Subcutaneous abdominal adipose tissue (tissue), 5 donors: ENCODE results near the gene CAMKK1.
A peak's percentile ranks its signal among the peaks of the same experiment; 100 is the strongest.

Experiments
- H3K27ac ChIP-seq: one replicate; pipeline ENCODE4 v1.7.0; 2013; ENCODE audit warnings: low read depth, mild to moderate bottlenecking, inconsistent platforms, low read length, moderate library complexity
- H3K27me3 ChIP-seq, 5 donors: one replicate each; pipeline ENCODE4 v1.7.0; 2013; ENCODE audit warnings: low read length in 5 of 5, inconsistent platforms in 1 of 5; ENCODE audit not compliant: control insufficient read depth in 5 of 5, insufficient read depth in 4 of 5
- H3K36me3 ChIP-seq, 5 donors: one replicate each; pipeline ENCODE4 v1.7.0; 2013; ENCODE audit warnings: low read length in 5 of 5; ENCODE audit not compliant: control insufficient read depth in 5 of 5, insufficient read depth in 5 of 5
- H3K4me1 ChIP-seq, 5 donors: one replicate each; pipeline ENCODE4 v1.7.0; 2013; ENCODE audit warnings: low read length in 5 of 5, mild to moderate bottlenecking in 3 of 5, moderate library complexity in 1 of 5; ENCODE audit not compliant: control insufficient read depth in 5 of 5, insufficient read depth in 5 of 5
- H3K4me3 ChIP-seq, 5 donors: one replicate each; pipeline ENCODE4 v1.7.0; 2013; ENCODE audit warnings: low read length in 5 of 5, low read depth in 1 of 5
- H3K9ac ChIP-seq, 5 donors: one replicate each; pipeline ENCODE4 v1.7.0; 2013; ENCODE audit warnings: low read length in 5 of 5, mild to moderate bottlenecking in 4 of 5, moderate library complexity in 3 of 5
- H3K9me3 ChIP-seq, 5 donors: one replicate each; pipeline ENCODE4 v1.7.0; 2013; ENCODE audit warnings: low read length in 5 of 5; ENCODE audit not compliant: control insufficient read depth in 5 of 5
- donor health status: healthy.
- donor health status: healthy.
- donor health status: healthy.
- donor health status: healthy.
- donor health status: healthy.

CAMKK1 gene

GRCh38 chr17:3882276-3882675, 10.6 kb downstream of the CAMKK1 start:
- H3K4me3 ChIP-seq = no peak overlapping the region
- H3K4me1 ChIP-seq = peaks cover 1 to 26% (median 19%) of the 10 kb centered on the region in 5 donors
- H3K9me3 ChIP-seq = no peaks in the 10 kb centered on the region
- H3K27ac ChIP-seq = no peak overlapping the region
- H3K9ac ChIP-seq = no peak overlapping the region
- H3K36me3 ChIP-seq = peaks cover 0 to 33% (median 30%) of the 10 kb centered on the region in 5 donors
- peaks cover 0 to 6% (median 2%) of the 10 kb centered on the region in 5 donors for H3K27me3 ChIP-seq

- H3K4me1 ChIP-seq = peaks cover 0 to 13% (median 6%) of the 10 kb centered on the region in 5 donors
- H3K27ac ChIP-seq = no peak overlapping the region
- H3K4me3 ChIP-seq = no peak overlapping the region
- H3K9ac ChIP-seq = no peak overlapping the region
- no peaks in the 10 kb centered on the region for H3K9me3 ChIP-seq
- H3K36me3 ChIP-seq = peaks cover 0 to 42% (median 40%) of the 10 kb centered on the region in 5 donors
- H3K27me3 ChIP-seq = peaks cover 0 to 2% (median 0%) of the 10 kb centered on the region in 5 donors
Observed at GRCh38 chr17:3880983-3881382, 11.9 kb downstream of the CAMKK1 start.

- peaks cover 0 to 2% (median 0%) of the 10 kb centered on the region in 5 donors for H3K27me3 ChIP-seq
- no peak overlapping the region for H3K27ac ChIP-seq
- no peaks in the 10 kb centered on the region for H3K9me3 ChIP-seq
- no peak overlapping the region for H3K9ac ChIP-seq
- no peak overlapping the region for H3K4me3 ChIP-seq
- H3K4me1 ChIP-seq = peaks cover 0 to 2% (median 0%) of the 10 kb centered on the region in 5 donors
- peaks cover 0 to 47% (median 41%) of the 10 kb centered on the region in 5 donors for H3K36me3 ChIP-seq
Observed at GRCh38 chr17:3879591-3880417, 13.0 kb downstream of the CAMKK1 start.

GRCh38 chr17:3879186-3879585, 13.7 kb downstream of the CAMKK1 start:
- Histone ChIP-seq H3K27ac (no peak overlapping the region), H3K4me1 (no peaks in the 10 kb centered on the region), H3K27me3 (peaks cover 0 to 2% (median 0%) of the 10 kb centered on the region in 5 donors), H3K9me3 (no peaks in the 10 kb centered on the region), H3K36me3 (peaks cover 0 to 42% (median 35%) of the 10 kb centered on the region in 5 donors), H3K9ac (no peak overlapping the region), H3K4me3 (no peak overlapping the region)

- Histone ChIP-seq H3K4me3 (no peak overlapping the region), H3K4me1 (no peaks in the 10 kb centered on the region), H3K36me3 (peaks cover 0 to 45% (median 40%) of the 10 kb centered on the region in 5 donors), H3K27ac (no peak overlapping the region), H3K9me3 (no peaks in the 10 kb centered on the region), H3K27me3 (peaks cover 0 to 2% (median 0%) of the 10 kb centered on the region in 5 donors), H3K9ac (no peak overlapping the region)
Observed at GRCh38 chr17:3877220-3877619, 15.6 kb downstream of the CAMKK1 start.

DNA sequence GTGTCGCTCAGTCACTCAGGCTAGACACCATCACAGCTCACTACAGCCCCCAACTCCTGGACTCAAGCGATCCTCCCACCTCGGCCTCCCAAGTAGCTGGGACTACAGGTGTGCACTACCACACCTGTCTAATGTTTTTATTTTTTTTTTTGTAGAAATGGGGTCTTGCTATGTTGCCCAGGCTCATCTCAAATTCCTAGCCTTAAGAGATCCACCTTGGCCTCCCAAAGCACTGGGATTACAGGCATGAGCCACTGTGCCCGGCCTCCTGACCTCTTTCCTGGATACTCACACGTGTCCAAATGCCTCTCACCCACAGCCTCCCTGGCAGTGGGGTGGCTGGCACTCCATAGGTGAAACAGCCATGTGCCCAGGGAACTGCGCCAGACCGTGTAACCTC, 17.5 kb downstream of the CAMKK1 start:
- Histone ChIP-seq H3K36me3 (peaks cover 0 to 44% (median 39%) of the 10 kb centered on the region in 5 donors), H3K27me3 (peaks cover 0 to 2% (median 0%) of the 10 kb centered on the region in 5 donors), H3K27ac (no peak overlapping the region)

GRCh38 chr17:3873862-3874261, 19.0 kb downstream of the CAMKK1 start:
- Histone ChIP-seq H3K27me3 (no peaks in the 10 kb centered on the region), H3K27ac (no peak overlapping the region), H3K9me3 (no peaks in the 10 kb centered on the region), H3K36me3 (peaks cover 0 to 48% (median 41%) of the 10 kb centered on the region in 5 donors), H3K4me1 (peaks cover 0 to 6% (median 0%) of the 10 kb centered on the region in 5 donors), H3K4me3 (no peak overlapping the region), H3K9ac (no peak overlapping the region)

More for the DNA sequence above, 17.5 kb downstream of the CAMKK1 start:
- peaks cover 0 to 6% (median 0%) of the 10 kb centered on the region in 5 donors for H3K4me1 ChIP-seq
- no peaks in the 10 kb centered on the region for H3K9me3 ChIP-seq
- H3K4me3 ChIP-seq = no peak overlapping the region
- no peak overlapping the region for H3K9ac ChIP-seq

DNA sequence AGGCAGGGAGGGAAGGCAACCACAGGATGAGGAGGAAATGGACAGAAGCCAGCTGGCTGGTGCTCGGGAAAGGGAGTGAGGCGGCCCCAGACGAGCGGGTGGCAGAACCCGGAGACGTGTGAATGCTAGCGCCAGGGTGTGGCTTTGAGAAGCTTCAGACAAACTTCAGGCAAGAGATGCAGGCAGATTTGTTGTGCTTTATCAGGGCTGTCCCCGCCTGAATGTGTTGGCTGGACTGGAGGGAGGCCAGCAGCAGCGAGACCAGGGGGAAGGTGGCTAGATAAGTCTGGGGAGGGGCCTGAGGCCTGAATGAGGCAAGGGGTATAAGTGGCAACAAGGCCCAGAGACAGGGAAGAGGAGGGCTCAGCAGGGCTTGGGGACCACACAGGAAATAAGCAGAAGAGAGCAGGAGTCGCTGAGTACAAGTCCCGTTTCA, 22.0 kb downstream of the CAMKK1 start:
- H3K27me3 ChIP-seq = no peaks in the 10 kb centered on the region
- H3K27ac ChIP-seq = no peak overlapping the region
- H3K9ac ChIP-seq = peak overlapping the region in 1 of 5 donors; percentile 43
- H3K4me1 ChIP-seq = peaks cover 0 to 6% (median 0%) of the 10 kb centered on the region in 5 donors
- H3K36me3 ChIP-seq = peaks cover 0 to 35% (median 29%) of the 10 kb centered on the region in 5 donors
- H3K4me3 ChIP-seq = no peak overlapping the region
- no peaks in the 10 kb centered on the region for H3K9me3 ChIP-seq

DNA sequence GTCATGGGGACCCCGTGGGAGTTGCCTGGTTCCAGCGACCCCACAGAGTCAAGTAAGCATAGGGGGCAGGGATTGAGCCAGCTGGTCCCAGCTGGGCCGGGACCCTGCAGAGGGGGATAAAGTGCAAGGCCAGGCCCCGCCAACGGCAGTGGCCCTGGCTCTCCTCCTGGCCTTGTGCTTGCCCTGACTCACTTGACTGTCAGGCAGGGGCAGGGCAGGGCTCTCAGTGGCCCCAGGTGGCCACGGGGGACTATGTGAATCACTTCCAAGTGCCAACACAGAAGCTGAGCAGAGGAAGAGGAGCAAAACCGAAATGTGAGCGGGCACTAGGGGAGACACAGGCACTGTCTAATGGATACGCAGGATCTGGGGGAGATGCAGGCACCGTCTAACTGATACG, 25.2 kb downstream of the CAMKK1 start:
- Histone ChIP-seq H3K9ac (no peak overlapping the region), H3K4me1 (peaks cover 0 to 6% (median 0%) of the 10 kb centered on the region in 5 donors), H3K9me3 (no peaks in the 10 kb centered on the region), H3K4me3 (no peak overlapping the region), H3K27ac (no peak overlapping the region), H3K27me3 (no peaks in the 10 kb centered on the region), H3K36me3 (peaks cover 0 to 17% (median 12%) of the 10 kb centered on the region in 5 donors)

DNA sequence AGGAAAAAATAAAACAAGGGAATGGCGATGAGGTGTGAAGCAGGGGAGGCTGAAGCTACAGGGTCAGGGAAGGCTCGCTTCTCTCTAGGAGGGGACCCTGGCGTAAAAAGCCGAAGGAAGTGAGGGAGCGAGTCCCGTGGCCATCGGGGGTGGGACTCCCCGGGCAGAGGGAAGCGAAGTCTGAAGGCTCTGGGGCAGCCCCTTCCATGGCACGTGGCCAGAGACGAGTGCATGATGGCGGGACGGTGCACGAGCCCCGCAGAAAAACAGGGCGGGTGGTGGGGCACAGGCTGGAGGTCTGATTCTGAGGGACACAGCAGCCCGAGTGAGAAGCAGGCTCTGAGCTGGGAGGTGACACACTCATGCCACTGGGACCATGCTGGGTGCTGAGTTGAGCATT, 25.7 kb downstream of the CAMKK1 start:
- no peaks in the 10 kb centered on the region for H3K9me3 ChIP-seq
- no peaks in the 10 kb centered on the region for H3K27me3 ChIP-seq
- H3K27ac ChIP-seq = no peak overlapping the region
- peaks cover 0 to 6% (median 0%) of the 10 kb centered on the region in 5 donors for H3K4me1 ChIP-seq
- no peak overlapping the region for H3K4me3 ChIP-seq
- no peak overlapping the region for H3K9ac ChIP-seq
- H3K36me3 ChIP-seq = peaks cover 0 to 12% (median 7%) of the 10 kb centered on the region in 5 donors
